Neural progenitor cell (in vitro differentiated cells): ENCODE results near the gene SYNJ2.

ENCODE experiments used
- CTCF ChIP-seq: fragments of 200-600 bp; sonication (generic); IDR thresholded peaks from 2 replicates; pipeline ENCODE4 v1.5.1; 2017; ENCODE audit warnings: antibody characterized with exemption, mild to moderate bottlenecking
- EZH2 ChIP-seq: fragments of 200-600 bp; sonication (generic); IDR thresholded peaks from 2 replicates; pipeline ENCODE4 v1.6.1; 2017; ENCODE audit warnings: antibody characterized with exemption, mild to moderate bottlenecking, moderate library complexity
- EZH2phosphoT487 ChIP-seq: fragments of 200-600 bp; sonication (generic); IDR thresholded peaks from 2 replicates; pipeline ENCODE4 v1.6.1; 2017; ENCODE audit warnings: antibody characterized with exemption

GRCh38 chr6:158011478-158011920 lies 29.8 kb downstream of the SYNJ2 start:
- no peak for TF ChIP-seq EZH2
- TF ChIP-seq CTCF = no peak
- TF ChIP-seq EZH2phosphoT487 = no peak
